Tongue (tissue), 2 donors: Measurements from ENCODE around the gene NACC2. TPM values are rescaled to one million over a fixed set of nuclear protein-coding genes. Genes with fewer than 3 reads are reported as not detected.
A peak's percentile ranks its signal among the peaks of the same experiment; 100 is the strongest.
"Not testable (repeated sequence)": the region's sequence is repeated elsewhere in the genome, so short reads cannot be mapped to it uniquely, and the experiment has no call there.

Experiments used
- DNase-seq: peaks from one replicate; pipeline ENCODE4 v3.0.0-alpha.2; 2015
- total RNA-seq: library from RNA; depleted of rRNA; stranded (reverse); fragments of >200 nt; gene quantifications from one replicate; pipeline ENCODE4 v1.2.3, GENCODE V29; 2014

The NACC2 gene
- total RNA-seq, 1 donor from 2014 or later = 9.8 TPM

DNA sequence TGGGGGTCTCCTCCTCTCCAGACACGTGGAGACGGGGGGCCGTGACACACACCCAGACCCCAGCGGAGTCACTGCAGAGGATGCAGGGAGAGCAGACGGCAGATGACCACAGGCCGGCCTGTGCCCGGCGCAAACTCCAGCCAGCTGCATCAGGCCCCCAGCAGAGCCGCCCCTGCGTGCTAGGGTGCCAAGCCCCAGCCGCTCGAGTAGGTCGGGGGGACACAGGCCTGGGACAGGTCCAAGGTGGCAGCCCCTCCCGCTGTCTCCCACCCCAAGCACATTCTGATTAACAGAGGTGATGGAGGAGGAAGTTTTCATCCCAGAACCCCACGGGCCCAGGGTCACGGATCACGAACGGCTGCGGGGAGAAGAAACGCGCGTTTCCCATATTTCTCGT, 14.4 kb downstream of the NACC2 start:
- DNase-seq = no peak

DNA sequence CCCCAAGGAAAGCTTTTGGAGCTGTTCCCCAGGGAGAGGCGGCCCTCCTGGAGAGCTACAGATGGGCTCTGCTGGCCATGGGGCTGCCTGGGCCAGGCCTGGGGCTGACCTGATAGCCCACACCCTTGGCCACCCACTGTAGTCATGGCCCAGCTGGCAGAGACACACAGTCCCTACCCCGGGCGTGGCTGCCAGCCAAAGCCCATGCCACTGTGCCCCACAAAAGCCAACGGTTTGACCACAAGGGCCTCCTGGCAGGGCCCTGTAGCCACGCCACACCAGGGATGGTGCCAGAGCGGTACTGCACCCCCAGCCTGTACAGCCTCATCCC, 15.2 kb downstream of the NACC2 start:
- no peak for DNase-seq

DNA sequence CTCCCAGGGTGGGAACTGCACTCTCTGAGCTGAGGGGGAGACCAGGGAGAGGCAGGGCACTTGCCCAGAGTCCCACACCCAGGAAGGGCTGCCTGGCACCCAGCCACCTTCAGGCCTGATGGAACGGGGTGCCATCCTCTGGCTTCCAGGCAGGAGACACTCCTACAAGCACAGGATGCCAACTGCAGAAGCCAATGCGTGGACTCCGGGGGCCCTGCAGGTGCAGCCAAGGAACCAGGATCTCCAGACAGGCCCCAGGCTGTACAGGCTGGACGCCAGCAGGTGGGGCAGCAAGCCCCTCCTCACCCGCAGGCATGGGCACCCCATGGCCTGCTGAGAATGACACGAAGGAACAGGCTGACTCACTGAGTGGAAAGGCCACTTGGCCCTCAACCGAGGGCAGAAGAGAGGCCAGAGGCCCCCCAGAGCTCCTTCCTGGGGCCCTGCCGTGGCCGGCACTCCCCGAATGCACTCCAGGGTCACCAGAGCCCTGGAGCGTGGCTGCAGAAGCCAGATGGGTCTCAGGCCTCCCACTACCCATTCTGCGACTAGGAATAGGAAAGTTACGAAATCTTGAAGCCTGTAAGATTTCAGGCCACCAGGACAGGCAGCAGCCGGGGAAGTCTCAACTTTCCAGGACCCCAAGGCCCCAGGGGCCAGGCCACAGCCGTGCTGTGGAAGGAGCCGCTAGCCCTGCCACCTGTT, 15.7 kb downstream of the NACC2 start:
- no peak for DNase-seq

DNA sequence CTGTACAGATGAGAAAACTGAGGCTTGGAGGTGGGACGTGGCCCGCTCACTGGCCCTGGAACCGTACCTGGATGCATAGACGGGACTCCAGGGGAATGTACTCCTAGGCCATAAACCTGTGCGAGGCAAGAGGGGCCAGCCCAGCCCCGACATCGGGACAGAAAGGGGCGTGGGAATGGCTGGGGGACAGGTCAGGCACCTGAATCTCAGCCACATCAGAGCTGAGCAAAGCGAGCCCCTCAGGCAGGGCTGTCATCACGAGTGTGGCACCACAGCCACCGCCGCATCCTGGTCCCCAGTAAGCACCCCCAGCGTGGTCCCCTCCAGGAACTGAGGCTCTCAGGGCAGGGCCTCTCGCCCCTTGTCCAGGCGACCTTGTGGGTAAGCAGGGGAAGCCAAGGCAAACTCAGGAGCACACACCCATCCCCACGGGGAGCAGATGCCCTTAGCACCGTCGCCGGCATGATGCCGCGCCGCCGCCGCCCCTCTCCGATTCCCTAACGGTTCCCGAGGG, 16.5 kb downstream of the NACC2 start:
- no peak for DNase-seq

- DNase-seq = no peak
Measured at GRCh38 chr9:136078024-136078423, 17.1 kb downstream of the NACC2 start.

DNA sequence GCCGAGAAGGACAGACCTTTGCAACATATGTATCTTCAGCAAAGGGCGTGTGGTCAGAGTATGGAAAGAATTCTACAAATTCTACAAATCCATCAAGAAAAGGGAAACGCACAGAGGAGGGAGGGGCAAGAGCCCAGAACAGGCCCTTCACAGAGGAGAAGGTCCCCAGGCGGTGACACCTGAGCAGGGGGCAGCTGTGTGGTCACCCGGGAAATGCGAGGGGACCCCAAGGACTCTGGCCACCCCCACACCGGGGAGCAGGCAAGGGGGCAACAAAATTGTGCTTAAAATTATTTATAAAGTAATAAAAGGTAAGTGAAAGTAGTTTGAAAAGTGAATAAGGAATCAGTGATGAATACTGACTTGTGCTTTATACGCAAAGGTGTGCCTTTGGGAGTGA, 17.6 kb downstream of the NACC2 start:
- DNase-seq = no peak

GRCh38 chr9:136075881-136076678, 19.0 kb downstream of the NACC2 start:
- DNase-seq = no peak

GRCh38 chr9:136075134-136075841, 19.8 kb downstream of the NACC2 start:
- no peak for DNase-seq

GRCh38 chr9:136074706-136075105, 20.4 kb downstream of the NACC2 start:
- DNase-seq = no peak

GRCh38 chr9:136062657-136063439, 32.2 kb downstream of the NACC2 start:
- DNase-seq = no peak

GRCh38 chr9:136061916-136062315, 33.2 kb downstream of the NACC2 start:
- DNase-seq = not testable (repeated sequence)

- no peak for DNase-seq
Measured at GRCh38 chr9:136061405-136061804, 33.7 kb downstream of the NACC2 start.

DNA sequence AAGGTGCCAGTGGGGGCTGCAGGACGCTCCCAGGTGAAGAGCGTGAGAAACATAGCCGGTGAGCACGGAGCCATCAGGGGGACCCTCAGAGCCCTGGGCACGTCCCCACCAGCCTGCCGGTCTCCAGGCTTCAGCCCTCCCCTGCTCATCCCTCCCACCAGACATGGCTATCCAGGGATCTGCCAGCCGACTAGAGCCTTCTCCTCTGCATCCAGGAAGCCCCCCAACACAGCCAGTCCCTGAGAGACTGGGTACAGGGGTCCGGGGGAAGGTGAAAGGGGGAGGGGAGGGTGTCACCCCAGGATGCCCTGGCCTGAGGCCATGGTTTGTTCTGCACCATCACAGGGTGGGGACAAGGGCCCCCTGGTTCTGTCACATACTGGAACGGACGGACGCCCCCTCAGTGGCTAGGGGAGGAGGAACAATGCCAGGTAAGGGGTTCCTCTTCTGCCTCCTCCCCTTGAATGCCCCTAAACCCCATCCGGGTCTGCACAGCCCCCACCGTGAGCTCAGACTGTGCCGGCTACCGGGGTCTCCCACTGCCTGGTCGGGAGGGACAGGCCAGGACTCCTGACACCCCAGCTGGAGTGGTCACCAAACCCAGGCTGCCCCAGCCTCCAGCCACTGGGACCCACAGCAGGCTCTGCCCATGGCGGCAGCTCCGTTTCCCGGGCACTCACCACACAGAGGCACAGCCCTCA, 34.3 kb downstream of the NACC2 start:
- no peak for DNase-seq

DNA sequence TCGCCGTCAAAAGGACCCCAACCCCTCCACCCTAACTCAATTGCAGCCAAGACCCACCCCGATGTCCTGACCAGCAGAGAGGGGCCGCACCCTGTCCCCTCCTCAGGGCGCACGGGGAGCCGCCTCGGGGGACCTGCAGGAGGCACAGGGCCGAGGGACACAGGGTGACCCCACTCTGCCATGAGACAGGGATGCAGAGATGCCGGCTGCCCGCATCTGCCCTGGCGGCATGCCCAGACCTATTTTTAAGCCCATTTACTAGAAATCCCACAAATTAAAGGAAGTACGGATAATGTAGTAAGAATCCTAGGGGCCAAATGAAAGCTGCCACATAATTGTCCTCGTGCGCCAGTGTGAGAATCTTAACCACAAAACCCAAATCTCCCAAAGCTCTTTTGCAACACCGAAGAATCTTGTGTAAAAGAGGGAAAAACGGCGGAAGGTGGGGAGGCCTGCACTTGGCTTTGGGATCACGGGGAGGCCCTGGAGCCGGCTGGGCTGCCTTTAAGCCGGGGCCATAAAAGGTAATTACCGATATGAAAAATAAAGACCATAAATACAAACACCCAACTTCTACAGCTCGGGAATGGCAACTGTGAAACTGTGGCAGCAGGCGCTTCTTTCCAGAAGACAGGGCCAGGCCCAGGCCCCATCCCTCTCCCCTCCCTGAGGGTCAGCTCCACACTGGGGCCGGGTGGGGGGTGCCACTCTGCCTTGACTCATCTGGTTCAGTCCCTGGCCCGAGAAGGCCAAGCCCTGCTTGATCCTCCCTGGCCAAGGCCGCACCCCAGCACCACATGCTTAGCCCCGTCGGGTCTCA, 35.0 kb downstream of the NACC2 start:
- DNase-seq = peak; percentile 41

GRCh38 chr9:136059321-136059791, 35.7 kb downstream of the NACC2 start:
- DNase-seq = no peak

DNA sequence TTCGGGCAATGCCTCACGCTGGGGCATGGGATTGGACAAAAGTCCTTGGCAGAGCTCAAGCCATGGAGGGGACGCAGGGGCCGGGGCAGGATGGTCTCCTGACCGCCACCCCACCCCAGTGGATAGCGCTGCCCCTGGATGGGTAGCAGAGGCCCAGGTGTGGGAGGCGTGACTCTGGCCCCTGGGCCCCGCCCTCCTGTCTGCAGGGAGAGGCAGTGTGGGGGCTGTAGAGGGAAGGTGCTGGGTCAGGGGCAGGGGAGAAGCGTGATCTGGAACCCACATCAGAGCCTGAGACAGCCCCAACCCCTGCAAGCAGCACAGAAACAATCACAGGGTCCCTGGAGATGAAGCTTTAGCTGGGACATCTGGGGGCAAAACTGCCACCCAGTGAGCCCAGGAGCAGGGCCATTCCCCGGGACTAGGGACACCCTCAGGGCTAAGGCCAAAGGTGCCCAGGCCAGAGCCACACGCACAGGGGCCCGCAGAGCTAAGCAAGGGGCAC, 36.2 kb downstream of the NACC2 start:
- no peak for DNase-seq

- DNase-seq = no peak
Measured at GRCh38 chr9:136058084-136058483, 37.0 kb downstream of the NACC2 start.

DNA sequence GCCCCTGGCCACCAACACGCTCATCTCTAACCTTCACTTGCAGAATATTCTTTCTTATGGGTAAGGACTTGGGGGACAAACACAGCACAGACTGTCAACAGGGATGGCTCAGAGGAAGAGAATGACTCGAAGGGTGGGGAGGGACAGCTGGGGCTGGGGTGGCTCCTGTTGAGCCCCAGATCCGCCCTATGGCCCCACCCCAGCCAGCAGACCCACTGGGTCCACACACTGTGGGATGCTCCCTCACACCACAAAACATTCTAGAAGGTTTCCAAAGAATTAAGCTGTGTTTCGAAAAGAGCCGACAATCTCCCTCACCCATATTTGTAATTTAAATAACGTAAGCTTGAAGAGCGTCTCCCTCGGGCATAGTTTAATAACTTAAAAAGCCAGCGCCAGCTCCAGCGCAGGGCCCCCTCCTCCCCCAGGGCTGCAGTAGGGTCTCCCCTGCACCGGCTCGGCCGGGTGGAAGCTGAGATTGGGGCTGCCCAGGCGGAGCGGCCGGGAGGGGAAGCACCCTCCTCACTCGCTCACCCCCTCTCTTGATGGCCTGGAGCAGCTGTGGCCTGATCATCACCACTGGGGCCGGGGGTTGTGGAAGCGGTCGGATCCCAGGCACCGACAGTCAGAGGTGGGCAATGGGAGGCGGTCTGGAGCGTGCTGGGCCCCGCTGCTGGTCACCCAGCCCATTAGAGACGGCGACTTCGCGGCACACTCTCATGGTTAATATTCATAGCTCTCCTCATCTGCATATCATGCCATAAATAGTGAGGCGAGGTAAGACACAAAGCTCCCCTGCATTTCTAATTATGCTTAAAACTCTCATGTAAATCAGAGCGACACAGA, 37.6 kb downstream of the NACC2 start:
- DNase-seq = peak; percentile 69

- DNase-seq = no peak
Measured at GRCh38 chr9:136056546-136057235, 38.4 kb downstream of the NACC2 start.
